DOHH2 (cell line): ENCODE results near the gene BTBD1.

Experiments used
- EZH2phosphoT487 ChIP-seq: fragments of 200-600 bp; sonication (generic); IDR thresholded peaks from 2 replicates; pipeline ENCODE4 v1.6.1; 2017; ENCODE audit warnings: borderline replicate concordance, mild to moderate bottlenecking, antibody characterized with exemption, low read length, moderate library complexity, mixed read lengths
- TF ChIP-seq, protein P1 (sequence below): fragments of 200-600 bp; sonication (generic); IDR thresholded peaks from one replicate; pipeline ENCODE4 v1.5.1; 2014; ENCODE audit warnings: antibody characterized with exemption, mild to moderate bottlenecking, low read depth, low read length; ENCODE audit not compliant: poor library complexity, severe bottlenecking

DNA sequence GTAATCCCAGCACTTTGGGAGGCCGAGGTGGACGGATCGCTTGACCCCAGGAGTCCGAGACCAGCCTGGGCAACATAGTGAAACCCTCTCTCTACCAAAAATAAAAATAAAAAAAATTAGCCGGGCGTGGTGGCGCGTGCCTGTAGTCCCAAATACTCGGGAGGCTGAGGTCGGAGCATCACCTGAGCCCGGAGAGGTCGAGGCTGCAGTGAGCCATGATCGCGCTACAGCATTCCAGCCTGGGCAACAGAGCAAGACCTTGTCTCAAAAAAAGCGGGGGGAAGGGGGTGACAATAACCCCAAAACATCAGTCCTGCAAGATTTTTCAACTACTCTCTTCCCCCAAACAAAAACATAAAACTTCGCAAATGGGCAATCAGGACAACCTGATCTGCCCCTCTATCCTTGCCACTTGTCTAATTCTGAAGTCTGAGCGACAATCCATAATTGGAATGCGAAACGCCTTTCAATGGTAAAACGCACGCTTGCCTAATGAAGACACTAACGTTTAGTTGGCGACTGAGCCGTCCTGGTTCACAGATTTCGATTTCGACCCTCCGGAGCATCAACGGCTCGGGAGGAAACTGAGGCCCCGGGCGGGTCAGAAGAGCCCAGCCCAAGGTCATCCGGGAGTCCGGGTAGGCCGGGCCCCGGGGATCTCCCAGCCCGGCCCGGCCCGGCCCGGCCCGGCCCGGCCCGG, 868 bp downstream of the BTBD1 start:
- TF ChIP-seq, protein P1, sequence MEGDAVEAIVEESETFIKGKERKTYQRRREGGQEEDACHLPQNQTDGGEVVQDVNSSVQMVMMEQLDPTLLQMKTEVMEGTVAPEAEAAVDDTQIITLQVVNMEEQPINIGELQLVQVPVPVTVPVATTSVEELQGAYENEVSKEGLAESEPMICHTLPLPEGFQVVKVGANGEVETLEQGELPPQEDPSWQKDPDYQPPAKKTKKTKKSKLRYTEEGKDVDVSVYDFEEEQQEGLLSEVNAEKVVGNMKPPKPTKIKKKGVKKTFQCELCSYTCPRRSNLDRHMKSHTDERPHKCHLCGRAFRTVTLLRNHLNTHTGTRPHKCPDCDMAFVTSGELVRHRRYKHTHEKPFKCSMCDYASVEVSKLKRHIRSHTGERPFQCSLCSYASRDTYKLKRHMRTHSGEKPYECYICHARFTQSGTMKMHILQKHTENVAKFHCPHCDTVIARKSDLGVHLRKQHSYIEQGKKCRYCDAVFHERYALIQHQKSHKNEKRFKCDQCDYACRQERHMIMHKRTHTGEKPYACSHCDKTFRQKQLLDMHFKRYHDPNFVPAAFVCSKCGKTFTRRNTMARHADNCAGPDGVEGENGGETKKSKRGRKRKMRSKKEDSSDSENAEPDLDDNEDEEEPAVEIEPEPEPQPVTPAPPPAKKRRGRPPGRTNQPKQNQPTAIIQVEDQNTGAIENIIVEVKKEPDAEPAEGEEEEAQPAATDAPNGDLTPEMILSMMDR: no peak
- no peak for TF ChIP-seq EZH2phosphoT487
